ENCODE data around the gene UFM1.
A peak's percentile ranks its signal among the peaks of the same experiment; 100 is the strongest.
"Not testable (repeated sequence)": the region's sequence is repeated elsewhere in the genome, so short reads cannot be mapped to it uniquely, and the experiment has no call there.

Gene UFM1

GRCh38 chr13:38349390-38350113 is at the start of gene UFM1:
UFM1 (plus strand) TSS chr13:38349851; CDS start chr13:38349920, 69 bp downstream.
- DNase-seq, result peak; percentile 81

GRCh38 chr13:38301236-38301635 is 48.4 kb upstream of the UFM1 start:
- DNase-seq, result no peak

- DNase-seq, result no peak
Observed at GRCh38 chr13:38303816-38304320, 45.8 kb upstream of the UFM1 start.

- DNase-seq, result no peak
Observed at GRCh38 chr13:38308736-38309135, 40.9 kb upstream of the UFM1 start.

GRCh38 chr13:38309397-38309796 is 40.3 kb upstream of the UFM1 start:
- no peak for DNase-seq

- not testable (repeated sequence) for DNase-seq
Observed at GRCh38 chr13:38311175-38311574, 38.5 kb upstream of the UFM1 start.

- no peak for DNase-seq
Observed at GRCh38 chr13:38316129-38316528, 33.5 kb upstream of the UFM1 start.

- no peak for DNase-seq
Observed at GRCh38 chr13:38321654-38322053, 28.0 kb upstream of the UFM1 start.

GRCh38 chr13:38325426-38325825 is 24.2 kb upstream of the UFM1 start:
- no peak for DNase-seq

- no peak for DNase-seq
Observed at GRCh38 chr13:38328699-38329098, 21.0 kb upstream of the UFM1 start.

GRCh38 chr13:38334845-38335244 is 14.8 kb upstream of the UFM1 start:
- DNase-seq, result no peak

GRCh38 chr13:38338089-38338488 is 11.6 kb upstream of the UFM1 start:
- DNase-seq, result no peak

- DNase-seq, result no peak
Observed at GRCh38 chr13:38340624-38341023, 9.0 kb upstream of the UFM1 start.

- DNase-seq, result no peak
Observed at GRCh38 chr13:38341149-38341692, 8.4 kb upstream of the UFM1 start.

- DNase-seq, result no peak
Observed at GRCh38 chr13:38346764-38347163, 2.9 kb upstream of the UFM1 start.

- DNase-seq, result no peak
Observed at GRCh38 chr13:38348861-38349389, 726 bp upstream of the UFM1 start.

GRCh38 chr13:38350114-38350617 is 515 bp downstream of the UFM1 start:
- peak; percentile 2 for DNase-seq

GRCh38 chr13:38355595-38356119 is 6.0 kb downstream of the UFM1 start:
- no peak for DNase-seq

- no peak for DNase-seq
Observed at GRCh38 chr13:38358684-38359083, 9.0 kb downstream of the UFM1 start.

GRCh38 chr13:38361542-38362262 is 12.1 kb downstream of the UFM1 start:
- no peak for DNase-seq

GRCh38 chr13:38363219-38363618 is 13.6 kb downstream of the UFM1 start:
- no peak for DNase-seq

GRCh38 chr13:38363746-38364145 is 14.1 kb downstream of the UFM1 start:
- not testable (repeated sequence) for DNase-seq

GRCh38 chr13:38365661-38366060 is 16.0 kb downstream of the UFM1 start:
- no peak for DNase-seq
